HG03045 (cell line): ENCODE data around the gene SH2B3.
A peak's percentile ranks its signal among the peaks of the same experiment; 100 is the strongest.

Source experiments
- ATAC-seq: cut with Tn5 transposase; IDR thresholded peaks from one replicate; pipeline ENCODE4 v1.9.1; 2021; ENCODE audit warnings: mild to moderate bottlenecking, moderate library complexity; ENCODE audit not compliant: unreplicated experiment

The SH2B3 gene

GRCh38 chr12:111427417-111428074 lies 21.8 kb downstream of the SH2B3 start:
- ATAC-seq = no peak

GRCh38 chr12:111428081-111428727 lies 22.5 kb downstream of the SH2B3 start:
- ATAC-seq = no peak

- ATAC-seq = no peak
Observed at GRCh38 chr12:111428728-111429175, 23.0 kb downstream of the SH2B3 start.

- no peak for ATAC-seq
Observed at GRCh38 chr12:111429828-111430432, 24.2 kb downstream of the SH2B3 start.

- ATAC-seq = no peak
Observed at GRCh38 chr12:111430433-111431353, 25.0 kb downstream of the SH2B3 start.

GRCh38 chr12:111431772-111432171 lies 26.0 kb downstream of the SH2B3 start:
- no peak for ATAC-seq

- ATAC-seq = no peak
Observed at GRCh38 chr12:111434049-111434448, 28.3 kb downstream of the SH2B3 start.

GRCh38 chr12:111434680-111435338 lies 29.1 kb downstream of the SH2B3 start:
- peak; percentile 71 for ATAC-seq

GRCh38 chr12:111435661-111436201 lies 30.0 kb downstream of the SH2B3 start:
- no peak for ATAC-seq

- ATAC-seq = no peak
Observed at GRCh38 chr12:111436266-111436665, 30.5 kb downstream of the SH2B3 start.

- ATAC-seq = no peak
Observed at GRCh38 chr12:111436811-111437210, 31.1 kb downstream of the SH2B3 start.

- no peak for ATAC-seq
Observed at GRCh38 chr12:111437816-111438454, 32.2 kb downstream of the SH2B3 start.

- ATAC-seq = no peak
Observed at GRCh38 chr12:111438481-111438880, 32.8 kb downstream of the SH2B3 start.

- no peak for ATAC-seq
Observed at GRCh38 chr12:111439657-111440151, 34.0 kb downstream of the SH2B3 start.

- ATAC-seq = no peak
Observed at GRCh38 chr12:111440152-111440551, 34.4 kb downstream of the SH2B3 start.

GRCh38 chr12:111440631-111441030 lies 34.9 kb downstream of the SH2B3 start:
- no peak for ATAC-seq

GRCh38 chr12:111441107-111441928 lies 35.6 kb downstream of the SH2B3 start:
- ATAC-seq = no peak

GRCh38 chr12:111442301-111443045 lies 36.8 kb downstream of the SH2B3 start:
- ATAC-seq = no peak
